Smooth muscle cell (in vitro differentiated cells): Measurements from ENCODE around the gene ZNF682. TPM values are rescaled to one million over a fixed set of nuclear protein-coding genes. Genes with fewer than 3 reads are reported as not detected.

Source experiments
- DNase-seq: peaks from one replicate; lab custom pipeline; 2025; ENCODE audit not compliant: unreplicated experiment; lab: John Stamatoyannopoulos, UW
- H2AFZ ChIP-seq: fragments of 200-600 bp; sonication (generic); 2 replicates; pipeline ENCODE4 v1.6.0; 2016; ENCODE audit warnings: antibody characterized with exemption, low read depth, mild to moderate bottlenecking
- H3F3A ChIP-seq: fragments of 200-600 bp; sonication (generic); 2 replicates; pipeline ENCODE4 v1.6.0; 2017; ENCODE audit warnings: antibody characterized with exemption, low read depth
- H3K27ac ChIP-seq: fragments of 200-600 bp; sonication (generic); 2 replicates; pipeline ENCODE4 v1.5.1; 2016; ENCODE audit warnings: low read depth, mild to moderate bottlenecking
- H3K27me3 ChIP-seq: fragments of 200-600 bp; sonication (generic); 2 replicates; pipeline ENCODE4 v1.6.1; 2016; ENCODE audit warnings: low read depth, mild to moderate bottlenecking
- H3K36me3 ChIP-seq: fragments of 200-600 bp; sonication (generic); 2 replicates; pipeline ENCODE4 v1.5.1; 2016; ENCODE audit warnings: low read depth
- H3K4me1 ChIP-seq: fragments of 200-600 bp; sonication (generic); 2 replicates; pipeline ENCODE4 v1.5.1; 2016; ENCODE audit warnings: low read depth
- H3K4me2 ChIP-seq: fragments of 200-600 bp; sonication (generic); 2 replicates; pipeline ENCODE4 v1.6.0; 2016; ENCODE audit warnings: mild to moderate bottlenecking
- H3K4me3 ChIP-seq: fragments of 200-600 bp; sonication (generic); 2 replicates; pipeline ENCODE4 v1.5.1; 2016; ENCODE audit warnings: mild to moderate bottlenecking
- H3K79me2 ChIP-seq: fragments of 200-600 bp; sonication (generic); 2 replicates; pipeline ENCODE4 v1.6.0; 2016; ENCODE audit warnings: low read depth, mild to moderate bottlenecking
- H3K9ac ChIP-seq: fragments of 200-600 bp; sonication (generic); 2 replicates; pipeline ENCODE4 v1.6.0; 2016; ENCODE audit warnings: low read depth
- H3K9me3 ChIP-seq: fragments of 200-600 bp; sonication (generic); replicated peaks from 2 replicates; pipeline ENCODE4 v1.5.1; 2016; ENCODE audit warnings: low read depth
- H4K20me1 ChIP-seq: fragments of 200-600 bp; sonication (generic); 2 replicates; pipeline ENCODE4 v1.6.0; 2016; ENCODE audit warnings: low read depth
- CTCF ChIP-seq: fragments of 200-600 bp; sonication (generic); IDR thresholded peaks from 2 replicates; pipeline ENCODE4 v1.5.1; 2017; ENCODE audit warnings: borderline replicate concordance, mild to moderate bottlenecking, antibody characterized with exemption; ENCODE audit not compliant: insufficient read depth, poor library complexity, severe bottlenecking
- WGBS: methylation state at CpG from one replicate; pipeline ENCODE4 v1.1.7; 2016; ENCODE audit warnings: low lambda C conversion rate; 5-methylcytosine and 5-hydroxymethylcytosine counted together
- polyA plus RNA-seq: library from polyadenylated mRNA; unstranded; fragments of >200 nt; fragmentation: Nextera tagmentation; extraction: Ambion mirVana; gene quantifications from 2 replicates; pipeline ENCODE4 v1.2.1, GENCODE V29; 2016
- small RNA-seq: library from RNA; depleted of rRNA; stranded (forward); fragments of <200 nt; gene quantifications from one replicate; pipeline ENCODE3, GENCODE V24; 2014
- total RNA-seq: library from RNA; depleted of rRNA; stranded (reverse); fragments of >200 nt; gene quantifications from 2 replicates; pipeline ENCODE4 v1.2.3, GENCODE V29; 2014

Gene ZNF682
- total and polyA plus RNA-seq, 2 experiments from 2014 or later = 7.8 to 10.1 TPM

GRCh38 chr19:19955208-19955607, 84.1 kb downstream of the ZNF682 start:
- no peaks in the 10 kb centered on the region for H3K36me3 ChIP-seq
- no peaks in the 10 kb centered on the region for H3K27me3 ChIP-seq
- no peaks in the 10 kb centered on the region for H3F3A ChIP-seq
- no peaks in the 10 kb centered on the region for H4K20me1 ChIP-seq
- no peak overlapping the region for H3K4me3 ChIP-seq
- H3K9ac ChIP-seq = no peak overlapping the region
- no peaks in the 10 kb centered on the region for H3K4me1 ChIP-seq
- H3K9me3 ChIP-seq = no peaks in the 10 kb centered on the region
- H3K27ac ChIP-seq = no peak overlapping the region
- 97% methylated on average over 9 of the region's 9 CpGs for WGBS
- no peak for DNase-seq
- no peak overlapping the region for H2AFZ ChIP-seq
- H3K4me2 ChIP-seq = no peak overlapping the region
- no peaks in the 10 kb centered on the region for H3K79me2 ChIP-seq
- TF ChIP-seq CTCF = no peak

Small RNAs within 50 kb of the gene (small RNA-seq; reads per million reads assigned to genes)
- gene AC006539.3 = not detected

Other genes with a start within 250 kb of the ZNF682 start
- gene ZNF506, start 217.8 kb downstream of the ZNF682 start, total RNA-seq = 27.7 and 41.9 TPM in 2 replicates
- gene ZNF506, start 217.8 kb downstream of the ZNF682 start, polyA plus RNA-seq = 6.7 and 10.6 TPM in 2 replicates
- gene ZNF253, start 173.6 kb downstream of the ZNF682 start, total RNA-seq = 11.7 and 17.1 TPM in 2 replicates
- 3.2 and 7.9 TPM in 2 replicates for gene ZNF253, start 173.6 kb downstream of the ZNF682 start, polyA plus RNA-seq
- gene ZNF93, start 138.6 kb downstream of the ZNF682 start, total RNA-seq = 36.7 and 41.6 TPM in 2 replicates
- gene ZNF93, start 138.6 kb downstream of the ZNF682 start, polyA plus RNA-seq = 18.3 and 23.0 TPM in 2 replicates
- 5.3 and 7.6 TPM in 2 replicates for gene ZNF90, start 38.5 kb upstream of the ZNF682 start, total RNA-seq
- gene ZNF90, start 38.5 kb upstream of the ZNF682 start, polyA plus RNA-seq = 2.6 and 3.4 TPM in 2 replicates
- 10.8 and 12.0 TPM in 2 replicates for gene ZNF486, start 127.7 kb upstream of the ZNF682 start, total RNA-seq
- gene ZNF486, start 127.7 kb upstream of the ZNF682 start, polyA plus RNA-seq = 2.2 and 3.1 TPM in 2 replicates